Measurements from ENCODE around the gene PHF23.

PHF23 gene

DNA sequence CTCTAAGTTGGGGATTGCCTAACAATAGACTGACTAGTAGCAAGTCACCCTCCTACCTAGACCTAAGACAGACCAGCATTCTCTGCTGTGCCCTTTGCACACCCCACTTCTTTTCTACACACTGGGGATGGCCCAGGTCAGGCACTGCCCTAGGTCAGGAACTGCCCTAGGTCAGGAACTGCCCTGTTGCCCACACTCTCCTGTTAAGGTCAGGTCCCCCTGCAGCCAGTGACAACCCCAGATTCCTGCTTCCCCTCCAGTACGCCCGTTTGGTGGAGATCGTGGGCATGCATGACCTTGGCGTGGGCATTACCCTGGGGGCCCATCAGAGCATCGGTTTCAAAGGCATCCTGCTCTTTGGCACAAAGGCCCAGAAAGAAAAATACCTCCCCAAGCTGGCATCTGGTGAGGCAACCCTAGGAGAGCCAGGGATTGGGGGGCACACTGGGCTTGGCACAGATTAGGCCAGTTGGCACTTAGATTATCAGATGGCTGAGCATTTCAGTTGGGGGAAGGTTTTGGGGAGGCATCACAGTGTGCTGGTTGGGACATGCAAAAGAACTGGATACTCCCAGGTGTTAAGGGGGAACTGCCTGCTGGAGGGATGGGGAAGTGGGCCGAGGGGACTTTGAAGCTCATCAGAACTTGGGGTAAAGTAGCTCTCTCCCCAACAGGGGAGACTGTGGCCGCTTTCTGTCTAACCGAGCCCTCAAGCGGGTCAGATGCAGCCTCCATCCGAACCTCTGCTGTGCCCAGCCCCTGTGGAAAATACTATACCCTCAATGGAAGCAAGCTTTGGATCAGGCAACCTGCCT, 17.8 kb downstream of the PHF23 start:
- peak overlapping the region; percentile 39 for H4K8ac ChIP-seq (ENCODE audit: low read depth, low read length)
- peak overlapping the region; percentile 85 for H3K4me2 ChIP-seq (ENCODE audit: low read length)
- peaks cover 24% of the 10 kb centered on the region for H3K79me1 ChIP-seq (ENCODE audit: low read length)
- H3K4ac ChIP-seq (ENCODE audit: low read depth, low read length): peak overlapping the region; percentile 65
- H3K18ac ChIP-seq (ENCODE audit: low read length): peak overlapping the region; percentile 95
- H2BK120ac ChIP-seq (ENCODE audit: insufficient read depth, low read length, poor library complexity): no peak overlapping the region
- no peak overlapping the region for H3K23ac ChIP-seq (ENCODE audit: low read length)
- peaks cover 55 to 58% of the 10 kb centered on the region in 2 experiments for H3K36me3 ChIP-seq (ENCODE audit: control insufficient read depth in 1 of 2, insufficient read depth in 2 of 2, low read length in 2 of 2)
- H3K27ac ChIP-seq (ENCODE audit: low read depth, low read length): peak overlapping the region; percentile 98
- no peaks in the 10 kb centered on the region for H3K27me3 ChIP-seq (ENCODE audit: insufficient read depth, low read length)
- no peak overlapping the region for H2AFZ ChIP-seq (ENCODE audit: insufficient read depth, low read length, poor library complexity)
- H3K9me3 ChIP-seq (ENCODE audit: insufficient read depth, low read depth, low read length): no peaks in the 10 kb centered on the region
- no peak overlapping the region for H3K9ac ChIP-seq (ENCODE audit: low read length)
- no peak overlapping the region for H2BK12ac ChIP-seq (ENCODE audit: low read length)
- peak overlapping the region; percentile 95 for H3K14ac ChIP-seq (ENCODE audit: low read length)
- no peak for DNase-seq
- no peak overlapping the region for H2AK5ac ChIP-seq (ENCODE audit: low read length)
- H4K91ac ChIP-seq (ENCODE audit: low read depth, low read length): peak overlapping the region; percentile 99
- peak overlapping the region; percentile 49 for H4K12ac ChIP-seq (ENCODE audit: low read depth, low read length)
- H3K4me3 ChIP-seq (ENCODE audit: low read depth, low read length): no peak overlapping the region
- no CpG with 5 or more reads among the region's 10 CpGs for WGBS (ENCODE audit: extremely low coverage, insufficient coverage, insufficient read length)
- H3K79me2 ChIP-seq (ENCODE audit: control insufficient read depth, insufficient read depth, low read length, poor library complexity): peaks cover 10% of the 10 kb centered on the region
- H3K4me1 ChIP-seq (ENCODE audit: control insufficient read depth in 1 of 2, insufficient read depth in 2 of 2, low read length in 2 of 2): peaks cover 39 to 45% of the 10 kb centered on the region in 2 experiments
- no peak overlapping the region for H2BK5ac ChIP-seq (ENCODE audit: low read depth, low read length, poor library complexity)

DNA sequence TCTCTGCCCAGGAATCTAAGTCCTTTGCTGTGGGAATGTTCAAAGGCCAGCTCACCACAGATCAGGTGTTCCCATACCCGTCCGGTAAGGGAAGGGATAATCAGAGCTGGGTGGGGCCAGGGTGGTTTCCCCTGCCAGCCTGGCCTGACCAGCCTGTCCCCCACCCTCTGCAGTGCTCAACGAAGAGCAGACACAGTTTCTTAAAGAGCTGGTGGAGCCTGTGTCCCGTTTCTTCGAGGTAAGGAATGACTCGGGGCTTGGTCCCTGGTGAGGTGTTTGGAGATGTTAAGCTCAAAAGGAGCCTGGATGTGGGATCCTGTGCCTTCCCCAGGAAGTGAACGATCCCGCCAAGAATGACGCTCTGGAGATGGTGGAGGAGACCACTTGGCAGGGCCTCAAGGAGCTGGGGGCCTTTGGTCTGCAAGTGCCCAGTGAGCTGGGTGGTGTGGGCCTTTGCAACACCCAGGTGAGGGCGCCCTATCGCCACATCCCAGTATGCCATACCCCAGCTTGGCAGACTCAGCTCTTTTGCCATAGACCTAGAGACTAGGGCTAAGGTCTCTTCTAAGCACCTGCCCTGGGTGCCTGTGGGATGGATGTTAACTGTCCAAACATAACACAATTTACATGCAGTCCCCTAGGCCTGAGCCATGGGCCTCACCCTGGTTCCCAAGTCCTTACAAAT, 18.5 kb downstream of the PHF23 start:
- peak overlapping the region; percentile 96 for H2BK5ac ChIP-seq (ENCODE audit: low read depth, low read length, poor library complexity)
- H4K12ac ChIP-seq (ENCODE audit: low read depth, low read length): peak overlapping the region; percentile 49
- H2AK5ac ChIP-seq (ENCODE audit: low read length): peak overlapping the region; percentile 71
- H2BK12ac ChIP-seq (ENCODE audit: low read length): no peak overlapping the region
- peak overlapping the region; percentile 97 for H3K4me3 ChIP-seq (ENCODE audit: low read depth, low read length)
- peak overlapping the region; percentile 49 for H2BK120ac ChIP-seq (ENCODE audit: insufficient read depth, low read length, poor library complexity)
- H4K8ac ChIP-seq (ENCODE audit: low read depth, low read length): peak overlapping the region; percentile 71
- no peak overlapping the region for H2AFZ ChIP-seq (ENCODE audit: insufficient read depth, low read length, poor library complexity)
- H3K14ac ChIP-seq (ENCODE audit: low read length): peak overlapping the region; percentile 95
- peak overlapping the region; percentile 95 for H3K18ac ChIP-seq (ENCODE audit: low read length)
- peaks cover 46 to 52% of the 10 kb centered on the region in 2 experiments for H3K4me1 ChIP-seq (ENCODE audit: control insufficient read depth in 1 of 2, insufficient read depth in 2 of 2, low read length in 2 of 2)
- peaks cover 10% of the 10 kb centered on the region for H3K79me2 ChIP-seq (ENCODE audit: control insufficient read depth, insufficient read depth, low read length, poor library complexity)
- H3K4ac ChIP-seq (ENCODE audit: low read depth, low read length): peak overlapping the region; percentile 65
- H3K79me1 ChIP-seq (ENCODE audit: low read length): peaks cover 24% of the 10 kb centered on the region
- WGBS (ENCODE audit: extremely low coverage, insufficient coverage, insufficient read length): no CpG with 5 or more reads among the region's 11 CpGs
- no peak overlapping the region for H3K23ac ChIP-seq (ENCODE audit: low read length)
- peak overlapping the region; percentile 99 for H4K91ac ChIP-seq (ENCODE audit: low read depth, low read length)
- H3K27ac ChIP-seq (ENCODE audit: low read depth, low read length): peak overlapping the region; percentile 98
- peak overlapping the region; percentile 93 for H3K9ac ChIP-seq (ENCODE audit: low read length)
- DNase-seq: no peak
- H3K36me3 ChIP-seq (ENCODE audit: control insufficient read depth in 1 of 2, insufficient read depth in 2 of 2, low read length in 2 of 2): peaks cover 48 to 50% of the 10 kb centered on the region in 2 experiments
- H3K27me3 ChIP-seq (ENCODE audit: insufficient read depth, low read length): no peaks in the 10 kb centered on the region
- peak overlapping the region; percentile 85 for H3K4me2 ChIP-seq (ENCODE audit: low read length)
- no peaks in the 10 kb centered on the region for H3K9me3 ChIP-seq (ENCODE audit: insufficient read depth, low read depth, low read length)

DNA sequence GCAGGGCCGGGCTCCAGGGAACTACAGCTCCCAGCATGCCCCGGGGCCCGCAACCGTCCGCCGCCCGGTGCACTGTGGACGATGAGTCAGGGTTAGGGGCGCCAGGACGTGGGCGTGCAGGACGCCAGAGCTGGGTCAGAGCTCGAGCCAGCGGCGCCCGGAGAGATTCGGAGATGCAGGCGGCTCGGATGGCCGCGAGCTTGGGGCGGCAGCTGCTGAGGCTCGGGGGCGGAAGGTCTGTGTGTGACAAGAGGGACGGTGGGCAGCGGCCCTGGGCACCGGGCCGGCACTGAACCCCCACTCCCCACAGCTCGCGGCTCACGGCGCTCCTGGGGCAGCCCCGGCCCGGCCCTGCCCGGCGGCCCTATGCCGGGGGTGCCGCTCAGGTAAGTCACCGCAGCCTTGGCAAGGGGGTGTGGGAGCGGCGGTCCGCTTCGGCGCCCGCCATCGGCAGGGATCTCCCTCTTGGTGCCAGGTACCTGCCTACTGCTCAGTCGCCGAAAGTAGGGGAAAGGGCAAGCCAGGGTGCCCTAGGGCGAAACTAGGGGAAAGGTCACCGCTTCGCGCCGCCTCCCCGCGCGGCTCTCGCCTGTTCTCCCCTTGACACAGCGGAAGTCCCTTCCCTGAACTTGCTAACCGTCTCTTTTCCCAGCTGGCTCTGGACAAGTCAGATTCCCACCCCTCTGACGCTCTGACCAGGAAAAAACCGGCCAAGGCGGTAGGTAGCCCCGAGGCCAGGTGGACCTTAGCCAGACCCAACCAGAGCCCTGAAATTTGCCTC, 19.3 kb downstream of the PHF23 start, which contains the start of the genes ACADVL and DLG4:
Gene ACADVL (plus strand): TSS at position 127 of the 781 bp plus-strand sequence. CDS start 47 bp downstream, at position 174.
Gene DLG4 (minus strand): TSS at position 25 of the 781 bp plus-strand sequence.
- Histone ChIP-seq H3K4ac (ENCODE audit: low read depth, low read length) (peak within 1 kb of the TSS; percentile 89), H2AFZ (ENCODE audit: insufficient read depth, low read length, poor library complexity) (peak within 1 kb of the TSS; percentile 51), H3K4me2 (ENCODE audit: low read length) (peak within 1 kb of the TSS; percentile 85), H3K79me1 (ENCODE audit: low read length) (peaks cover 24% of the 10 kb centered on the region), H3K79me2 (ENCODE audit: control insufficient read depth, insufficient read depth, low read length, poor library complexity) (peaks cover 10% of the 10 kb centered on the region), H3K27ac (ENCODE audit: low read depth, low read length) (peak within 1 kb of the TSS; percentile 98), H2BK12ac (ENCODE audit: low read length) (peak within 1 kb of the TSS; percentile 82), H3K23ac (ENCODE audit: low read length) (no peak within 1 kb of the TSS), H4K8ac (ENCODE audit: low read depth, low read length) (peak within 1 kb of the TSS; percentile 88), H3K36me3 (ENCODE audit: control insufficient read depth in 1 of 2, insufficient read depth in 2 of 2, low read length in 2 of 2) (peaks cover 41 to 44% of the 10 kb centered on the region in 2 experiments), H3K9me3 (ENCODE audit: insufficient read depth, low read depth, low read length) (no peaks in the 10 kb centered on the region), H4K12ac (ENCODE audit: low read depth, low read length) (peak within 1 kb of the TSS; percentile 83), H3K18ac (ENCODE audit: low read length) (peak within 1 kb of the TSS; percentile 95), H2AK5ac (ENCODE audit: low read length) (peak within 1 kb of the TSS; percentile 72), H3K27me3 (ENCODE audit: insufficient read depth, low read length) (no peaks in the 10 kb centered on the region), H3K9ac (ENCODE audit: low read length) (peak within 1 kb of the TSS; percentile 93), H3K4me3 (ENCODE audit: low read depth, low read length) (peak within 1 kb of the TSS; percentile 97), H2BK5ac (ENCODE audit: low read depth, low read length, poor library complexity) (peak within 1 kb of the TSS; percentile 96), H3K4me1 (ENCODE audit: control insufficient read depth in 1 of 2, insufficient read depth in 2 of 2, low read length in 2 of 2) (peaks cover 50 to 58% of the 10 kb centered on the region in 2 experiments), H4K91ac (ENCODE audit: low read depth, low read length) (peak within 1 kb of the TSS; percentile 99), H3K14ac (ENCODE audit: low read length) (peak within 1 kb of the TSS; percentile 95), H2BK120ac (ENCODE audit: insufficient read depth, low read length, poor library complexity) (peak within 1 kb of the TSS; percentile 93)
- no CpG with 5 or more reads among the region's 63 CpGs for WGBS (ENCODE audit: extremely low coverage, insufficient coverage, insufficient read length)
- DNase-seq: peak; percentile 93 to 96

Measured in trophoblast cell (in vitro differentiated cells and primary cell).